ENCODE measurements around the gene RNPEPL1. TPM values are rescaled to one million over a fixed set of nuclear protein-coding genes. Genes with fewer than 3 reads are reported as not detected.

The RNPEPL1 gene
- total and polyA plus RNA-seq, 2 experiments from 2014 or later = 11.1 to 23.0 TPM

DNA sequence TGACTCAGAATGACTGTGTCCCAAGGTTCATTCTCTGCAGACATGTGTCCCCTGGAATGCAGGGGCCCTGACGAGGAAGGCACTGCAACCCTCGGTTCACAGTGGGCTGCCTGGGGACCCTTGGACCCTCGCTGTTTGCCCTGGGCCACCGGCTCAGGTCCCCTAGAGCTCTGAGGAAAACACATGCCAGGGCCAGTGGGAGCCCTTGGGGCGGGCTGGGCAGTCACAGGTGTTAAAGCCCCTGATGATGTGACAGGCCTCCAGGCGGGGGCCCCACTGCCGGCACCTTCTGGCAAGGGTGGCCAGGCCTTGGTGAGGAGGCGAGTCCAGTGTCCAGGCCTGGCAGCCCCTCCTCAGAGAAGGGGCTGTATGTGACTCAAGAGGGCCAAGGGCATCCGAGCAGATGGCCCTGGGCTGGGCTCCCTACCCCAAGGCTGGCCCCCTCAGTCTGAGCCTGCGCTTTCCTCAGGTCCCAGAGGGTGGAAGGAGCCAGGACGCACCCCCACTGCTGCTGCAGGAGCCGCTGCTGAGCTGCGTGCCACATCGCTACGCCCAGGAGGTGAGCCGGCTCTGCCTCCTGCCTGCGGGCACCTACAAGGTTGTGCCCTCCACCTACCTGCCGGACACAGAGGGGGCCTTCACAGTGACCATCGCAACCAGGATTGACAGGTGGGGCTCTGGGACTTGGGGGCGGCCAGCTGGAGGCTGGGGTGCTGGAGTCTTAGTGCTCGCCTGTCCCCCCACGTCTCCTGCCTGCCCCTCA is 29.3 kb downstream of the RNPEPL1 start:
- Histone ChIP-seq H2AFZ (no peak overlapping the region), H3K4me2 (ENCODE audit: unreplicated experiment) (no peak overlapping the region), H3K36me3 (ENCODE audit: low read depth) (no peaks in the 10 kb centered on the region; the same call in 1 of the 2 replicates), H3K27ac (no peak overlapping the region), H3K4me1 (ENCODE audit: insufficient read depth) (no peaks in the 10 kb centered on the region), H4K20me1 (ENCODE audit: insufficient read depth) (no peaks in the 10 kb centered on the region), H3F3A (ENCODE audit: insufficient read depth) (no peaks in the 10 kb centered on the region), H3K79me2 (ENCODE audit: insufficient read depth) (no peaks in the 10 kb centered on the region), H3K4me3 (no peak overlapping the region), H3K9me3 (ENCODE audit: low read depth) (no peaks in the 10 kb centered on the region), H3K9ac (no peak overlapping the region), H3K27me3 (replicated peaks; ENCODE audit: insufficient read depth) (no peaks in the 10 kb centered on the region), H3K9me2 (ENCODE audit: insufficient read depth) (no peaks in the 10 kb centered on the region)
- TF ChIP-seq EZH2 (IDR thresholded peaks at IDR 0.05; ENCODE audit: insufficient read depth, poor library complexity, severe bottlenecking) (no peak), EZH2phosphoT487 (IDR thresholded peaks at IDR 0.05; ENCODE audit: insufficient read depth, low read depth) (no peak)
- WGBS, 2 experiments (ENCODE audit: low coverage in 1 of 2, low lambda C conversion rate in 2 of 2, missing lambda C conversion rate in 2 of 2) = 89 to 91% methylated on average over 21 of the region's 22 CpGs
- no peak for DNase-seq
- in situ Hi-C loops (cut with MboI) = no loop called here

- no peaks in the 10 kb centered on the region for H3K79me2 ChIP-seq (ENCODE audit: insufficient read depth)
- no peak overlapping the region for H3K9ac ChIP-seq
- TF ChIP-seq EZH2 (IDR thresholded peaks at IDR 0.05; ENCODE audit: insufficient read depth, poor library complexity, severe bottlenecking) = no peak
- no peak for TF ChIP-seq EZH2phosphoT487 (IDR thresholded peaks at IDR 0.05; ENCODE audit: insufficient read depth, low read depth)
- H3K9me2 ChIP-seq (ENCODE audit: insufficient read depth) = no peaks in the 10 kb centered on the region
- H3K27ac ChIP-seq = no peak overlapping the region
- WGBS, 2 experiments (ENCODE audit: low coverage in 1 of 2, low lambda C conversion rate in 2 of 2, missing lambda C conversion rate in 2 of 2) = 93 to 95% methylated on average over 17 of the region's 17 CpGs
- no peaks in the 10 kb centered on the region for H3F3A ChIP-seq (ENCODE audit: insufficient read depth)
- no peaks in the 10 kb centered on the region for H3K9me3 ChIP-seq (ENCODE audit: low read depth)
- H2AFZ ChIP-seq = no peak overlapping the region
- in situ Hi-C loops (cut with MboI) = no loop called here
- H3K4me2 ChIP-seq (ENCODE audit: unreplicated experiment) = no peak overlapping the region
- H3K4me3 ChIP-seq = no peak overlapping the region
- H4K20me1 ChIP-seq (ENCODE audit: insufficient read depth) = no peaks in the 10 kb centered on the region
- no peaks in the 10 kb centered on the region for H3K36me3 ChIP-seq (ENCODE audit: low read depth)
- H3K4me1 ChIP-seq (ENCODE audit: insufficient read depth) = no peaks in the 10 kb centered on the region
- DNase-seq = no peak
- H3K27me3 ChIP-seq (replicated peaks; ENCODE audit: insufficient read depth) = no peaks in the 10 kb centered on the region
Measured at GRCh38 chr2:240598311-240598911, 30.1 kb downstream of the RNPEPL1 start.

- no peak overlapping the region for H3K4me3 ChIP-seq
- H3K9me2 ChIP-seq (ENCODE audit: insufficient read depth) = no peaks in the 10 kb centered on the region
- H2AFZ ChIP-seq = no peak overlapping the region
- H3K4me1 ChIP-seq (ENCODE audit: insufficient read depth) = no peaks in the 10 kb centered on the region
- no peak overlapping the region for H3K9ac ChIP-seq
- no peak for TF ChIP-seq EZH2 (IDR thresholded peaks at IDR 0.05; ENCODE audit: insufficient read depth, poor library complexity, severe bottlenecking)
- TF ChIP-seq EZH2phosphoT487 (IDR thresholded peaks at IDR 0.05; ENCODE audit: insufficient read depth, low read depth) = no peak
- H3K4me2 ChIP-seq (ENCODE audit: unreplicated experiment) = no peak overlapping the region
- WGBS, 2 experiments (ENCODE audit: low coverage in 1 of 2, low lambda C conversion rate in 2 of 2, missing lambda C conversion rate in 2 of 2) = 95% methylated on average over 10 to 11 of the region's 11 CpGs
- H4K20me1 ChIP-seq (ENCODE audit: insufficient read depth) = no peaks in the 10 kb centered on the region
- in situ Hi-C loops (cut with MboI) = no loop called here
- no peak overlapping the region for H3K27ac ChIP-seq
- H3K27me3 ChIP-seq (replicated peaks; ENCODE audit: insufficient read depth) = no peaks in the 10 kb centered on the region
- no peaks in the 10 kb centered on the region for H3K79me2 ChIP-seq (ENCODE audit: insufficient read depth)
- no peaks in the 10 kb centered on the region for H3F3A ChIP-seq (ENCODE audit: insufficient read depth)
- H3K9me3 ChIP-seq (ENCODE audit: low read depth) = no peaks in the 10 kb centered on the region
- no peak for DNase-seq
- no peaks in the 10 kb centered on the region for H3K36me3 ChIP-seq (ENCODE audit: low read depth)
Measured at GRCh38 chr2:240599141-240599583, 30.9 kb downstream of the RNPEPL1 start.

GRCh38 chr2:240600451-240600961 is 32.2 kb downstream of the RNPEPL1 start:
- in situ Hi-C loops (cut with MboI) = no loop called here
- Histone ChIP-seq H3K79me2 (ENCODE audit: insufficient read depth) (no peaks in the 10 kb centered on the region), H4K20me1 (ENCODE audit: insufficient read depth) (no peaks in the 10 kb centered on the region), H3K36me3 (ENCODE audit: low read depth) (no peaks in the 10 kb centered on the region), H3K4me2 (ENCODE audit: unreplicated experiment) (no peak overlapping the region), H3K4me1 (ENCODE audit: insufficient read depth) (no peaks in the 10 kb centered on the region), H3K27ac (no peak overlapping the region), H3K9ac (no peak overlapping the region), H3K9me2 (ENCODE audit: insufficient read depth) (no peaks in the 10 kb centered on the region), H3K4me3 (no peak overlapping the region), H3K9me3 (ENCODE audit: low read depth) (no peaks in the 10 kb centered on the region), H3K27me3 (replicated peaks; ENCODE audit: insufficient read depth) (no peaks in the 10 kb centered on the region), H3F3A (ENCODE audit: insufficient read depth) (no peaks in the 10 kb centered on the region), H2AFZ (no peak overlapping the region)
- 89 to 93% methylated on average over 16 of the region's 16 CpGs for WGBS, 2 experiments (ENCODE audit: low coverage in 1 of 2, low lambda C conversion rate in 2 of 2, missing lambda C conversion rate in 2 of 2)
- TF ChIP-seq EZH2 (IDR thresholded peaks at IDR 0.05; ENCODE audit: insufficient read depth, poor library complexity, severe bottlenecking) (no peak), EZH2phosphoT487 (IDR thresholded peaks at IDR 0.05; ENCODE audit: insufficient read depth, low read depth) (no peak)
- no peak for DNase-seq

Data from GM23248 (cell line).